H1 (cell line): ENCODE data around the gene GRIA1.

Experiments used
- CHD2 ChIP-seq: IDR thresholded peaks from 2 replicates; pipeline ENCODE4 v1.6.1; 2012; ENCODE audit warnings: low read length, improper control_type of control experiment
- POLR2A ChIP-seq, 2 experiments: IDR thresholded peaks; 1 replicate in 1 of 2; 2 replicates in 1 of 2; pipeline ENCODE4 v1.6.1; 2011; ENCODE audit warnings: low read depth in 2 of 2, low read length in 2 of 2, mild to moderate bottlenecking in 2 of 2; ENCODE audit errors: control extremely low read depth in 1 of 2
- RAD21 ChIP-seq, 2 experiments: IDR thresholded peaks in 1 of 2; conservative IDR thresholded peaks in 1 of 2; 2 replicates each; pipeline ENCODE4 v1.6.1; 2011; ENCODE audit warnings: low read depth in 2 of 2, low read length in 2 of 2, improper control_type of control experiment in 1 of 2, inconsistent platforms in 1 of 2, mild to moderate bottlenecking in 1 of 2, moderate library complexity in 1 of 2
- SP1 ChIP-seq: IDR thresholded peaks from 2 replicates; pipeline ENCODE4 v1.6.1; 2011; ENCODE audit warnings: low read depth, low read length
- YY1 ChIP-seq: IDR thresholded peaks from 2 replicates; pipeline ENCODE4 v1.6.1; 2011; ENCODE audit warnings: low read depth, mild to moderate bottlenecking, low read length
- TF ChIP-seq, protein P1 (sequence below), 3 experiments: IDR thresholded peaks; 1 replicate in 2 of 3; 2 replicates in 1 of 3; pipeline versions ENCODE4 v1.5.1 to v1.6.1; 2011; ENCODE audit warnings: low read length in 3 of 3, mild to moderate bottlenecking in 3 of 3, inconsistent platforms in 2 of 3, low read depth in 1 of 3, moderate library complexity in 1 of 3; ENCODE audit not compliant: insufficient read depth in 1 of 3; ENCODE audit errors: control extremely low read depth in 1 of 3

DNA sequence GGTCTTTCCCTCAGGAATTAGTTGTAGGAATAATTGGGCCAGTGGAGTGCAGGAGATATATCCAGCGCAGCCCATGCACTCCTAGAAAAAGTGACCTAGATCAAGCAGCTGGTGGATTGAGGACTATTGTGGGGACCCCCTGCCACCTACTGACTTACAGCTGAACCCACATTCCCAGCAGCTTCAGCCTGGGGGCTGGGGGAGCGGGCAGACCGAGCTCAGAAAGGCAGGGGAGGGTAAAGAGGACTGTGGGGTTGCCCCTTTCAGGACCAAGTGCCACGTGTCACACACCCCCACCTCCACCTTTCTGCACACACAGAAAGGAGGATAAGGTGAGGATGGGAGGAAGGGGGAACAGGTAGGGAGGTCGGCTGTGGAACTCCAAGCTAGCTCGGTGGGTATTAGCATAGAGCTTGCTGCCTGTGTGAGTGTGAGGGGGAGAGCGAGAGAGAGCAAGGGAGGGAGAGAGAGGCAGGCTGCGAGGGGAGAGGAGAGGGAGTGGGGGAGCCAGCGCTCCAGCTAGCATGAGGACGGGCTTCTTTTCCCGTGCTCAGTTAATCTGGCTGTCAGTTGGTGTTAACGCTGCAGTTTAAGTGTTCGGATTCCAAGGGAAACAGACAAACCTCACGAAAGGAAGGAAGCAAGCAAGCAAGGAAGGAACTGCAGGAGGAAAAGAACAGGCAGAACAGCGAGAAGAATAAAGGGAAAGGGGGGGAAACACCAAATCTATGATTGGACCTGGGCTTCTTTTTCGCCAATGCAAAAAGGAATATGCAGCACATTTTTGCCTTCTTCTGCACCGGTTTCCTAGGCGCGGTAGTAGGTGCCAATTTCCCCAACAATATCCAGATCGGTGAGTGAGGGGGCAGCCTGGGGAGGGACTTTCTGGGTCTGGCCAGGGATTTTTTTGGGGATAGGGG, at the start of gene GRIA1:
- TF ChIP-seq, protein P1, sequence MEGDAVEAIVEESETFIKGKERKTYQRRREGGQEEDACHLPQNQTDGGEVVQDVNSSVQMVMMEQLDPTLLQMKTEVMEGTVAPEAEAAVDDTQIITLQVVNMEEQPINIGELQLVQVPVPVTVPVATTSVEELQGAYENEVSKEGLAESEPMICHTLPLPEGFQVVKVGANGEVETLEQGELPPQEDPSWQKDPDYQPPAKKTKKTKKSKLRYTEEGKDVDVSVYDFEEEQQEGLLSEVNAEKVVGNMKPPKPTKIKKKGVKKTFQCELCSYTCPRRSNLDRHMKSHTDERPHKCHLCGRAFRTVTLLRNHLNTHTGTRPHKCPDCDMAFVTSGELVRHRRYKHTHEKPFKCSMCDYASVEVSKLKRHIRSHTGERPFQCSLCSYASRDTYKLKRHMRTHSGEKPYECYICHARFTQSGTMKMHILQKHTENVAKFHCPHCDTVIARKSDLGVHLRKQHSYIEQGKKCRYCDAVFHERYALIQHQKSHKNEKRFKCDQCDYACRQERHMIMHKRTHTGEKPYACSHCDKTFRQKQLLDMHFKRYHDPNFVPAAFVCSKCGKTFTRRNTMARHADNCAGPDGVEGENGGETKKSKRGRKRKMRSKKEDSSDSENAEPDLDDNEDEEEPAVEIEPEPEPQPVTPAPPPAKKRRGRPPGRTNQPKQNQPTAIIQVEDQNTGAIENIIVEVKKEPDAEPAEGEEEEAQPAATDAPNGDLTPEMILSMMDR (IDR thresholded peaks at IDR 0.05; ENCODE audit: control extremely low read depth in 1 of 3, insufficient read depth in 1 of 3, low read depth in 1 of 3, low read length in 3 of 3), result peak; percentile 16 to 40 (median 22); a peak in 2 of 4 replicates
- TF ChIP-seq RAD21 (IDR thresholded peaks at IDR 0.05 in 1 of 2, conservative IDR thresholded peaks at IDR 0.05 in 1 of 2; ENCODE audit: low read depth in 2 of 2, low read length in 2 of 2) (peak; percentile 55 to 64), SP1 (no peak), CHD2 (no peak), YY1 (no peak), POLR2A (IDR thresholded peaks at IDR 0.05; ENCODE audit: control extremely low read depth in 1 of 2, low read depth in 2 of 2, low read length in 2 of 2) (no peak)
